Mammary epithelial cell (primary cell): ENCODE data around the gene IRF2.

Source experiments
- EZH2 ChIP-seq: IDR thresholded peaks from 2 replicates; pipeline ENCODE4 v1.6.1; 2012; ENCODE audit warnings: low read length, inconsistent platforms, borderline replicate concordance
- TF ChIP-seq, protein P1 (sequence below), 2 donors: IDR thresholded peaks in 1 of 2; conservative IDR thresholded peaks in 1 of 2; 2 replicates each; pipeline ENCODE4 v1.5.1; 2011 to 2012; ENCODE audit warnings: inconsistent platforms in 2 of 2, low read length in 2 of 2, mild to moderate bottlenecking in 2 of 2, control low read depth in 1 of 2, low read depth in 1 of 2; ENCODE audit not compliant: insufficient read depth in 1 of 2; ENCODE audit errors: extremely low read depth in 1 of 2

- TF ChIP-seq, protein P1, sequence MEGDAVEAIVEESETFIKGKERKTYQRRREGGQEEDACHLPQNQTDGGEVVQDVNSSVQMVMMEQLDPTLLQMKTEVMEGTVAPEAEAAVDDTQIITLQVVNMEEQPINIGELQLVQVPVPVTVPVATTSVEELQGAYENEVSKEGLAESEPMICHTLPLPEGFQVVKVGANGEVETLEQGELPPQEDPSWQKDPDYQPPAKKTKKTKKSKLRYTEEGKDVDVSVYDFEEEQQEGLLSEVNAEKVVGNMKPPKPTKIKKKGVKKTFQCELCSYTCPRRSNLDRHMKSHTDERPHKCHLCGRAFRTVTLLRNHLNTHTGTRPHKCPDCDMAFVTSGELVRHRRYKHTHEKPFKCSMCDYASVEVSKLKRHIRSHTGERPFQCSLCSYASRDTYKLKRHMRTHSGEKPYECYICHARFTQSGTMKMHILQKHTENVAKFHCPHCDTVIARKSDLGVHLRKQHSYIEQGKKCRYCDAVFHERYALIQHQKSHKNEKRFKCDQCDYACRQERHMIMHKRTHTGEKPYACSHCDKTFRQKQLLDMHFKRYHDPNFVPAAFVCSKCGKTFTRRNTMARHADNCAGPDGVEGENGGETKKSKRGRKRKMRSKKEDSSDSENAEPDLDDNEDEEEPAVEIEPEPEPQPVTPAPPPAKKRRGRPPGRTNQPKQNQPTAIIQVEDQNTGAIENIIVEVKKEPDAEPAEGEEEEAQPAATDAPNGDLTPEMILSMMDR (conservative IDR thresholded peaks at IDR 0.05 in 1 of 2, IDR thresholded peaks at IDR 0.05 in 1 of 2; ENCODE audit: extremely low read depth in 1 of 2, insufficient read depth in 1 of 2, low read depth in 1 of 2, low read length in 2 of 2) = no peak
- no peak for TF ChIP-seq EZH2
Measured at GRCh38 chr4:184395451-184395917, 78.9 kb downstream of the IRF2 start.
